Endothelial cell of umbilical vein (primary cell): Measurements from ENCODE around the gene COPS7A. TPM values are rescaled to one million over a fixed set of nuclear protein-coding genes. Genes with fewer than 3 reads are reported as not detected.
A peak's percentile ranks its signal among the peaks of the same experiment; 100 is the strongest.
"Not testable (repeated sequence)": the region's sequence is repeated elsewhere in the genome, so short reads cannot be mapped to it uniquely, and the experiment has no call there.

Source experiments
- BruUV-seq: library from RNA; stranded (reverse); fragments of 400-500 nt; replicated peaks from 2 replicates; lab custom pipeline; 2021; lab: Mats Ljungman, UMichigan
- CTCF ChIA-PET: fragments of 300-600, 350-600 bp; sonication (Branson Sonifier 250); formaldehyde crosslinking; loops from one replicate; lab custom pipeline; 2021; ENCODE audit warnings: antibody characterized with exemption, inconsistent platforms; lab: Charles Lee
- POLR2A ChIA-PET: fragments of 300-600, 350-600 bp; sonication (Branson Sonifier 250); formaldehyde crosslinking; loops from one replicate; lab custom pipeline; 2021; ENCODE audit warnings: antibody characterized with exemption, inconsistent platforms; lab: Charles Lee
- DNase-seq: peaks from one replicate; pipeline ENCODE4 v3.0.0-alpha.2; 2011; ENCODE audit warnings: low read depth, low spot score
- FAIRE-seq: peaks from 2 replicates; lab custom pipeline; 2011; peaks lifted over from hg19 to GRCh38; lab: Jason Lieb, UNC
- H2AFZ ChIP-seq: 2 replicates; pipeline ENCODE4 v1.6.0; 2012; ENCODE audit warnings: low read depth, low read length, control low read depth, inconsistent platforms
- H3K27ac ChIP-seq: 2 replicates; pipeline ENCODE4 v1.5.1; 2011; ENCODE audit warnings: low read depth, mild to moderate bottlenecking, control low read depth, low read length, moderate library complexity; ENCODE audit not compliant: insufficient read depth
- H3K27me3 ChIP-seq, 2 experiments: 2 replicates each; pipeline versions ENCODE4 v1.6.0 to v1.6.1; 2011; ENCODE audit warnings: low read length in 2 of 2, mixed read lengths in 1 of 2; ENCODE audit not compliant: control insufficient read depth in 2 of 2, insufficient read depth in 2 of 2
- H3K36me3 ChIP-seq, 2 experiments: 2 replicates in 1 of 2; 3 replicates in 1 of 2; pipeline ENCODE4 v1.5.1; 2011; ENCODE audit warnings: low read length in 2 of 2, mild to moderate bottlenecking in 1 of 2, moderate library complexity in 1 of 2; ENCODE audit not compliant: control insufficient read depth in 2 of 2, insufficient read depth in 2 of 2; ENCODE audit errors: extremely low read depth in 1 of 2
- H3K4me1 ChIP-seq: 3 replicates; pipeline ENCODE4 v1.5.1; 2011; ENCODE audit warnings: mild to moderate bottlenecking, low read length; ENCODE audit not compliant: control insufficient read depth, insufficient read depth; ENCODE audit errors: extremely low read depth
- H3K4me2 ChIP-seq: 2 replicates; pipeline ENCODE4 v1.6.1; 2011; ENCODE audit warnings: low read length, control low read depth, mixed read lengths; ENCODE audit not compliant: insufficient read depth
- H3K4me3 ChIP-seq, 3 experiments: fragments of 200-600 bp in 1 of 3; sonication (generic), shearing (Covaris generic) in 1 of 3; replicated peaks in 1 of 3; 2 replicates each; pipeline ENCODE4 v1.5.1; 2011 to 2016; ENCODE audit warnings: control low read depth in 3 of 3, low read length in 3 of 3, mild to moderate bottlenecking in 2 of 3, inconsistent platforms in 1 of 3, low read depth in 1 of 3, moderate library complexity in 1 of 3; ENCODE audit not compliant: insufficient read depth in 1 of 3
- H3K79me2 ChIP-seq: 2 replicates; pipeline ENCODE4 v1.6.0; 2012; ENCODE audit warnings: low read length, inconsistent platforms; ENCODE audit not compliant: control insufficient read depth, insufficient read depth
- H3K9ac ChIP-seq: replicated peaks from 2 replicates; pipeline ENCODE3; 2011; ENCODE audit warnings: low read length, control low read depth; ENCODE audit not compliant: insufficient read depth; ENCODE audit errors: extremely low read depth
- H3K9me1 ChIP-seq: replicated peaks from 3 replicates; pipeline ENCODE4 v1.6.0; 2011; ENCODE audit warnings: mild to moderate bottlenecking, low read length; ENCODE audit not compliant: control insufficient read depth, insufficient read depth; ENCODE audit errors: extremely low read depth
- H3K9me3 ChIP-seq: replicated peaks from 2 replicates; pipeline ENCODE4 v1.5.1; 2012; ENCODE audit warnings: low read length, inconsistent platforms; ENCODE audit not compliant: control insufficient read depth, insufficient read depth
- H4K20me1 ChIP-seq: replicated peaks from 2 replicates; pipeline ENCODE3; 2011; ENCODE audit warnings: mild to moderate bottlenecking, low read length; ENCODE audit not compliant: control insufficient read depth, insufficient read depth; ENCODE audit errors: extremely low read depth
- EZH2 ChIP-seq: IDR thresholded peaks from 2 replicates; pipeline ENCODE4 v1.6.1; 2012; ENCODE audit warnings: borderline replicate concordance, low read depth, mild to moderate bottlenecking, moderate library complexity, low read length, inconsistent platforms; ENCODE audit not compliant: severe bottlenecking
- FOS ChIP-seq: IDR thresholded peaks from 2 replicates; pipeline ENCODE4 v1.6.1; 2011; ENCODE audit warnings: mild to moderate bottlenecking, low read length, moderate library complexity, borderline replicate concordance; ENCODE audit not compliant: insufficient read depth
- GATA2 ChIP-seq: IDR thresholded peaks from 2 replicates; pipeline ENCODE4 v1.7.0; 2011; ENCODE audit warnings: low read depth, mild to moderate bottlenecking, moderate library complexity, mixed read lengths, low read length; ENCODE audit not compliant: insufficient read length, insufficient read depth
- JUN ChIP-seq: IDR thresholded peaks from 2 replicates; pipeline ENCODE4 v1.6.1; 2011; ENCODE audit warnings: borderline replicate concordance, low read depth; ENCODE audit not compliant: insufficient read length, insufficient read depth
- MYC ChIP-seq: IDR thresholded peaks from one replicate; pipeline ENCODE4 v1.6.1; 2011; ENCODE audit warnings: mild to moderate bottlenecking, low read depth, low read length
- POLR2A ChIP-seq: IDR thresholded peaks from 2 replicates; pipeline ENCODE4 v1.6.1; 2012; ENCODE audit warnings: low read depth, mild to moderate bottlenecking, control low read depth, low read length
- POLR2AphosphoS5 ChIP-seq: IDR thresholded peaks from 2 replicates; pipeline ENCODE4 v1.6.1; 2012; ENCODE audit warnings: low read depth, mild to moderate bottlenecking, control low read depth, low read length, moderate library complexity; ENCODE audit not compliant: insufficient read depth
- dilution Hi-C: fragments of 300-500 bp; cut with MboI; formaldehyde crosslinking; loops from one replicate; pipeline ENCODE4 v1.15.0; 2019; ENCODE audit warnings: low sequenced_read_pairs; ENCODE audit not compliant: extremely low pct_ligation_motif_present
- intact Hi-C: fragments of 100-400 bp; cut with micrococcal nuclease; formaldehyde crosslinking; loops from one replicate; pipeline ENCODE4 v1.10.0; 2022
- polyA plus RNA-seq, 4 experiments: library from polyadenylated mRNA; depleted of rRNA in 3 of 4; stranded (reverse) in 3 of 4; unstranded in 1 of 4; fragments of >200 nt; gene quantifications; 2 replicates each; pipeline versions ENCODE4 v1.2.1 to v1.2.3, GENCODE V29; 2011 to 2012; ENCODE audit warnings: missing spikeins in 1 of 4
- total RNA-seq: library from RNA; stranded (reverse); gene quantifications from 2 replicates; pipeline ENCODE4 v1.2.3, GENCODE V29; 2021
- TF ChIP-seq, protein P1 (sequence below), 2 donors: IDR thresholded peaks; 1 replicate in 1 of 2; 2 replicates in 1 of 2; pipeline ENCODE4 v1.5.1; 2011; ENCODE audit warnings: low read length in 2 of 2, mild to moderate bottlenecking in 2 of 2, moderate library complexity in 2 of 2, control low read depth in 1 of 2, inconsistent platforms in 1 of 2, low read depth in 1 of 2; ENCODE audit not compliant: insufficient read depth in 1 of 2; ENCODE audit errors: extremely low read depth in 1 of 2
- TF ChIP-seq, protein P2 (sequence below): IDR thresholded peaks from 2 replicates; pipeline ENCODE4 v1.6.1; 2011; ENCODE audit not compliant: insufficient read depth, insufficient read length

Gene COPS7A
- total and polyA plus RNA-seq, 2 donors (not counting 3 experiments of a cell fraction or from before 2014, with no cell fraction given), result 41.1 to 104 TPM

DNA sequence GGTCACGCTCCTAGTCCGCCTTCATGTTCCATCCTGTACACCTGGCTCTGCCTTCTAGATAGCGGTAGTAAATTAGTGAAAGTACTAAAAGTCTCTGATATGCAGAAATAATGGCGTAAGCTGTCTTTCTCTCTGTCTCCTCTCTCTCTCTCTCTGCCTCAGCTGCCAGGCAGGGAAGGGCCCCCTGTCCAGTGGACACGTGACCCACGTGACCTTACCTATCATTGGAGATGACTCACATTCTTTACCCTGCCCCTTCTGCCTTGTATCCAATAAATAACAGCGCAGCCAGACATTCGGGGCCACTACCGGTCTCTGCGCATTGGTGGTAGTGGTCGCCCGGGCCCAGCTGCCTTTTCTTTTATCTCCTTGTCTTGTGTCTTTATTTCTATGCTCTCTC, 18.2 kb downstream of the COPS7A start:
- not testable (repeated sequence) for H2AFZ ChIP-seq

DNA sequence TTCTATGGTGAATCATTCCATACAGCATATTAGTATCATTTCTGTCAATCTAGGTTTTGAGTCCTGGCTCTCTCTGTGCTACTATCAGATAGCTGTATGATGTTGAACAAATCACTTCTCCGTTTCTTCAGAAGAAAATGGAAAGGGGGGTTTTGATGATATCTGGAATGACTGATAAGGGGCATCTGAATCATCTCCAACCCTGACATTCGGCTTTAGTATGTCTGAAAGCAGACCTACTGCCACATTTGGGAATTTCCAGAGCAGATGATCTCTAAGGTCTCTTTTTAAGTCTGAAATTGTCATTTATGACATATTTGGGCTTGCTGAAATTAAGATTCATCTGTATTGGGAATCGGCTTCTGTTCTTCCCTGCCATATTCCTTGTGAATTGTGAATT, 19.0 kb downstream of the COPS7A start:
- no TSS peak for BruUV-seq
- H3K9me3 ChIP-seq, result no peaks in the 10 kb centered on the region
- no peak for DNase-seq
- H3K79me2 ChIP-seq, result no peaks in the 10 kb centered on the region
- no peaks in the 10 kb centered on the region for H3K4me1 ChIP-seq
- H4K20me1 ChIP-seq, result no peaks in the 10 kb centered on the region
- TF ChIP-seq POLR2AphosphoS5 (no peak), GATA2 (no peak), MYC (no peak), FOS (no peak), EZH2 (no peak), POLR2A (no peak), JUN (no peak)
- TF ChIP-seq, protein P1, sequence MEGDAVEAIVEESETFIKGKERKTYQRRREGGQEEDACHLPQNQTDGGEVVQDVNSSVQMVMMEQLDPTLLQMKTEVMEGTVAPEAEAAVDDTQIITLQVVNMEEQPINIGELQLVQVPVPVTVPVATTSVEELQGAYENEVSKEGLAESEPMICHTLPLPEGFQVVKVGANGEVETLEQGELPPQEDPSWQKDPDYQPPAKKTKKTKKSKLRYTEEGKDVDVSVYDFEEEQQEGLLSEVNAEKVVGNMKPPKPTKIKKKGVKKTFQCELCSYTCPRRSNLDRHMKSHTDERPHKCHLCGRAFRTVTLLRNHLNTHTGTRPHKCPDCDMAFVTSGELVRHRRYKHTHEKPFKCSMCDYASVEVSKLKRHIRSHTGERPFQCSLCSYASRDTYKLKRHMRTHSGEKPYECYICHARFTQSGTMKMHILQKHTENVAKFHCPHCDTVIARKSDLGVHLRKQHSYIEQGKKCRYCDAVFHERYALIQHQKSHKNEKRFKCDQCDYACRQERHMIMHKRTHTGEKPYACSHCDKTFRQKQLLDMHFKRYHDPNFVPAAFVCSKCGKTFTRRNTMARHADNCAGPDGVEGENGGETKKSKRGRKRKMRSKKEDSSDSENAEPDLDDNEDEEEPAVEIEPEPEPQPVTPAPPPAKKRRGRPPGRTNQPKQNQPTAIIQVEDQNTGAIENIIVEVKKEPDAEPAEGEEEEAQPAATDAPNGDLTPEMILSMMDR (IDR thresholded peaks at IDR 0.05; ENCODE audit: extremely low read depth in 1 of 2, insufficient read depth in 1 of 2, low read depth in 1 of 2, low read length in 2 of 2), result no peak
- TF ChIP-seq, protein P2, sequence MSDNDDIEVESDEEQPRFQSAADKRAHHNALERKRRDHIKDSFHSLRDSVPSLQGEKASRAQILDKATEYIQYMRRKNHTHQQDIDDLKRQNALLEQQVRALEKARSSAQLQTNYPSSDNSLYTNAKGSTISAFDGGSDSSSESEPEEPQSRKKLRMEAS, result no peak
- H3K27me3 ChIP-seq, result no peaks in the 10 kb centered on the region
- no peaks in the 10 kb centered on the region for H3K9me1 ChIP-seq
- H3K9ac ChIP-seq, result no peak overlapping the region
- dilution Hi-C loops (no loop called here), intact Hi-C loops (no loop called here)
- ChIA-PET CTCF (interaction anchor here (4.2 kb wide), 1 partner anchor 10 kb away, joined by 13 read pairs; the partner anchor contains the start of gene MLF2), POLR2A (interaction anchor here (0.7 kb wide), 1 partner anchor 18 kb away, joined by 3 read pairs; no protein-coding TSS in a partner anchor)
- no peak overlapping the region for H3K27ac ChIP-seq
- H3K36me3 ChIP-seq, result peaks cover 5 to 12% of the 10 kb centered on the region in 2 experiments
- H3K4me3 ChIP-seq, result no peak overlapping the region
- H3K4me2 ChIP-seq, result no peak overlapping the region
- no peak for FAIRE-seq
- no peak overlapping the region for H2AFZ ChIP-seq

More for the DNA sequence above, 18.2 kb downstream of the COPS7A start:
- DNase-seq, dilution Hi-C loops, H3K79me2 ChIP-seq, FAIRE-seq, H3K27me3 ChIP-seq, H3K4me1 ChIP-seq, H3K9me3 ChIP-seq, H3K27ac ChIP-seq, BruUV-seq, POLR2A ChIA-PET, H3K36me3 ChIP-seq, H3K4me2 ChIP-seq, H3K9me1 ChIP-seq, intact Hi-C loops, H3K9ac ChIP-seq, H4K20me1 ChIP-seq, H3K4me3 ChIP-seq: not testable (repeated sequence)
- CTCF ChIA-PET, result interaction anchor here (4.2 kb wide), 1 partner anchor 11 kb away, joined by 13 read pairs; the partner anchor contains the start of gene MLF2

DNA sequence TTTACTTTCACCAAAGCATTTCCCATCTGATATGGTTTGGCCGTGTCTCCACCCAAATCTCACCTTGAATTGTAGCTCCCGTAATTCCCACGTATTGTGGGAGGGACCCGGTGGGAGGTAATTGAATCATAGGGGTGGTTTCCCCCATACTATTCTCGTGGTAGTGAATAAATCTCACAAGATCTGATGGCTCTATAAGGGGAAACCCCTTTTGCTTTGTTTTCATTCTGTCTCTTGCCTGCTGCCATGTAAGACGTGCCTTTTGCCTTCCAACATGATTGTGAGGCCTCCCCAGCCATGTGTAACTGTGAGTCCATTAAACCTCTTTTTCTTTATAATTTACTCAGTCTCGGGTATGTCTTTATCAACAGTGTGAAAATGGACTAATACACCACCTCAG, 19.5 kb downstream of the COPS7A start:
- ChIA-PET POLR2A (interaction anchor here (0.7 kb wide), 1 partner anchor 19 kb away, joined by 3 read pairs; no protein-coding TSS in a partner anchor), CTCF (interaction anchor here (4.2 kb wide), 1 partner anchor 10 kb away, joined by 13 read pairs; the partner anchor contains the start of gene MLF2)
- H3K4me1 ChIP-seq, H3K27me3 ChIP-seq, intact Hi-C loops, H2AFZ ChIP-seq, H4K20me1 ChIP-seq, BruUV-seq, DNase-seq, H3K9me3 ChIP-seq, H3K79me2 ChIP-seq, dilution Hi-C loops, H3K27ac ChIP-seq, H3K9ac ChIP-seq, H3K4me3 ChIP-seq, H3K9me1 ChIP-seq, H3K4me2 ChIP-seq: not testable (repeated sequence)
- H3K36me3 ChIP-seq, result peaks cover 6 to 16% of the 10 kb centered on the region in 2 experiments
- FAIRE-seq, result peak; percentile 21
